ELF-1 (cell line): ENCODE measurements around the gene IER3.
"Not testable (repeated sequence)": the region's sequence is repeated elsewhere in the genome, so short reads cannot be mapped to it uniquely, and the experiment has no call there.

Experiments used
- DNase-seq: peaks from one replicate; pipeline ENCODE4 v3.0.0-alpha.2; 2016; ENCODE audit warnings: low read depth, low spot score

IER3 gene

GRCh38 chr6:30723843-30724741, 20.3 kb downstream of the IER3 start:
- not testable (repeated sequence) for DNase-seq

DNA sequence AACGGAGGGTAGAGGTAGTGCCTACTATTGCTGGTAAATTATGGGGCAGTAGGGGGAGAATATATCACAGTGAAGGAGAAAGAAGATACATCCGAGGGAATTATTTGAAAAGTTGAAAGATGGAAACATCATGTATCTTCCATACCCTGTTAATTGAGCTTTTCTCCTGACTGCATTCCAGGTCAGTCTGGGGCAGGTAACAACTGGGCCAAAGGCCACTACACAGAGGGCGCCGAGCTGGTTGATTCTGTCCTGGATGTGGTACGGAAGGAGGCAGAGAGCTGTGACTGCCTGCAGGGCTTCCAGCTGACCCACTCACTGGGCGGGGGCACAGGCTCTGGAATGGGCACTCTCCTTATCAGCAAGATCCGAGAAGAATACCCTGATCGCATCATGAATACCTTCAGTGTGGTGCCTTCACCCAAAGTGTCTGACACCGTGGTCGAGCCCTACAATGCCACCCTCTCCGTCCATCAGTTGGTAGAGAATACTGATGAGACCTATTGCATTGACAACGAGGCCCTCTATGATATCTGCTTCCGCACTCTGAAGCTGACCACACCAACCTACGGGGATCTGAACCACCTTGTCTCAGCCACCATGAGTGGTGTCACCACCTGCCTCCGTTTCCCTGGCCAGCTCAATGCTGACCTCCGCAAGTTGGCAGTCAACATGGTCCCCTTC, 21.0 kb downstream of the IER3 start:
- not testable (repeated sequence) for DNase-seq

GRCh38 chr6:30722280-30723112, 21.9 kb downstream of the IER3 start:
- DNase-seq, result peak; percentile 93

DNA sequence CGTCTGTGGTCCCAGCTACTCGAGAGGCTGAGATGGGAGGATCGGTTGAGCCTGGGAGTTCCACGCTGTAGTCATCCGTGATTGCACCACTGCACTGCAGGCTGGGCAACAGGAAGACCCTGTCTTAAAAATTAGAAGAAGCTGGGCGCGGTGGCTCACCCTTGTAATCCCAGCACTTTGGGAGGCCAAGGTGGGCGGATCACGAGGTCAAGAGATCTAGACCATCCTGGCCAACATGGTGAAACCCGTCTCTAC, 22.4 kb downstream of the IER3 start:
- not testable (repeated sequence) for DNase-seq

DNA sequence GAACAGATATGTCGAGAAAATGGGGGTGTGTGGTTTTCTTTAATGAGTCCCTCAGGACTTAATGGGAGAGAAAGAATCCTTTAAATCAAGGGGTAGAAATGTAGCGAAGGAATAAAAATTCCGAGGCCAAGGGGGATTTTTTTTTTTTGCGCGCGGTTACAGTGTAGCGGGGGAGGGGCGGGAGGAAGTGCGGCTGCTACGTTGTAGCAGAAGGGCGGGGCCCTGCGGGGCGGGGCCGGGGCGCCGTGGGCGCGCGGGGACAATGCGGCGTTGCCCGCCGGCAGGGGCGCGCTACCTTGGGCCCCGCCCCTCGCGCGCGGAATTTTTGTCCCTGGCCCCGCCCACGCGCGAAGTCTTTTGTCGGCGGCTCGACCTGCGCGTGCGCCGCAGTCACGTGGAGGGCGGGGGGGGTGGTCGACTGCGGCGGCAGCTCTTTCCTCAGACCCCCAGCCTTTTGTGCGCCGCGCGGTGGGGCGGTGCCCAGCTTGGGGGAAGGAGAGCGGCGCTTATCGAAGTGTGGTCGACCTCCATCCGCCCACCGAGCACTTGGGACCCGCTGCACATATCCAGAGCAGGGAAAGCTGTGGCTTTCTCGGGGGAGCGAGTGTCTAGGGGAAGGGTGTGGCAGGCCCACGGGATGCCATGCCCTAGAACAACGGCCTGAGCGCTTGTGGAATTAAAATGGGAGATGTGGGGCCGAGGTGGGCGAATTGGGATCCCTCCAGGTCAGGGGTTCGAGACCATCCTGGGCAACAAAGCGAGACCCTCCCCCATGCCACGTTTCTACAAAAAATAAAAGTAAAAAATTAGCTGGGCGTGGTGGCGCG, 22.9 kb downstream of the IER3 start:
- peak; percentile 85 for DNase-seq

DNA sequence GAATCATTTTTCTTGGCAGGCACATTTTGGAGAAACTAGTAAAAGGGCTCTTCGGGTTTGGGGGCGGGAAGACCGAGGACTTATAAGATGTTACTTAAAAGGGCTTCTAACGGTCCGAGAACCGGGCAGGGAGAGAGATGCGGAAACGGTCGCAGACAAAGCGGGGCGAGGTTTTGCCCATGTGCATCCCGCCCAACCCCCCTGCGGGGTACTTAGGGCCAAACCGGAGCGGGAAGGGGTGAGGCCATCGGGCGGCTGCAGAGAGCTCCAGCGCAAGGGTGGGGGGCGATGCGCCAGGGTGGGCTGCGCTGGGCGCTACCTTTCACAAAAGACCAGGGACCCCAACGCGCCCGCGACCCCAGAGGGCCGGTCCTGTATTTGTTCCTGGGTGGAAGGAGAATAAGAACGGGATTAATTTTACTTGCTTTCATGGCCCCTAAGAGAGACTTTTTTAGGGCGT, 23.6 kb downstream of the IER3 start:
- peak; percentile 76 for DNase-seq

- peak; percentile 98 for DNase-seq
Measured at GRCh38 chr6:30719791-30720737, 24.3 kb downstream of the IER3 start, which contains the start of gene TUBB. Gene TUBB (plus strand): TSS chr6:30720352. CDS start chr6:30720507, 155 bp downstream.

GRCh38 chr6:30719356-30719755, 25.0 kb downstream of the IER3 start:
- peak; percentile 47 for DNase-seq

GRCh38 chr6:30717845-30718720, 26.3 kb downstream of the IER3 start:
- not testable (repeated sequence) for DNase-seq

GRCh38 chr6:30717129-30717844, 27.1 kb downstream of the IER3 start, which contains the start of gene MDC1:
Gene MDC1 (minus strand): TSS chr6:30717281. CDS start chr6:30715175, 2,106 bp downstream.
- peak; percentile 100 for DNase-seq

DNA sequence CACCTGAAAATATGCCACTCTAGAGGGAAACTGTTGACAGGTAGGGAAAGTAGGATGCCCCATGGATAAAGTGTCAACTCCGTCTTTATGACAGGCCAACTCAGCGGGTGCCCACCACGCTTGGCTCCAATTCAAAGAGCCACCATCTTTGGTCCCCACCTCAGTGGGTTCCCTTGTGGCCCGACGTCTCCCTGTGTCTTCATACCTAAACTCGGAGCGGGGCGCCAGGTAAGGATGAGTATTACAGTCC, 27.5 kb downstream of the IER3 start:
- no peak for DNase-seq

DNA sequence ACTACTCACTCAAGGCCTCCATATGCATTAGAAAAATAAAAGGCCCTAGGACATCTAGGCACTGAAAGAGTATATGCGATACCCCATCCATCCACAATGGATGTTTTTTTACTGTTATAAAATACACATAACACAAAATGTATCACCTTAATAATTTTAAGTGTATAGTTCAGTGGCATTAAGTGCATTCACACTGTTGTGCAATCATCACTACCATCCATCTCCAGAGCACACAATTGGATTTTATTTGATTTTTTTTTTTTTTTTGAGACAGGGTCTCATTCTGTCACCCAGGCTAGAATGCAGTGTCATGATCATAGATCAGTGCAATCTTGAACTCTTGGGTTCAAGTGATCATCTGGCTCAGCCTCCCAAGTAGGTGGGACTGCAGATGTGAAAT, 30.1 kb downstream of the IER3 start:
- DNase-seq, result no peak

- DNase-seq, result no peak
Measured at GRCh38 chr6:30712441-30712945, 31.9 kb downstream of the IER3 start.

DNA sequence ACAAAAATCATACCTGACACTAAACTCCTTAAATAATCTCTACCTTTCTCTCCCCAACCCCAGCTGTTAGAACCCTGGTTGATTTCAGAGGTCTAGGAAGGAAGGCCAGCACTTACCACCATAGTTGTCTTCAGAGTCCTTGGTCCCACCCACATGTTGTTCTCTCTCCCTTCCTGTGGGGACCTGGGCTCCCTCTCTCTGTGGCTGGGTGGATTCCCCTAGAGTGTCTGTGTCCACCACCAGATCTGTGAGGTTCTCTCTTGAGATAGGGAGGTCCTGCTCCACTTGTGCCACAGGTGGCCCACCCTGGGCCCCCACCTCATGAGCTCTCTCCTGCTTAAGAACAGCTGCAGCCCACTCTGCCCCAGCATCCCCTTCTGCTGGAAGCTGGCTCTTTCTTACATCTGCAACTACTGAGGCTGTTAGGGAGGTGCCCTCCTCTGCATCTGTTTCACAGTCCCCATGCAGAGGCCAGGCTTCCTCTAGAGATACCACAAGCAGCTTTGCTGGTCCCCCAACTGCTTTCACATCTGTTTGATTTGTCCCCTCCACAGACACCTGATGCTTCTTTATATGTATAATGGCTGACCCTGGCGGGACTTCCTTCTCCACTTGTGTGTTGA, 32.5 kb downstream of the IER3 start:
- no peak for DNase-seq

GRCh38 chr6:30709101-30709868, 35.1 kb downstream of the IER3 start:
- DNase-seq, result no peak

GRCh38 chr6:30707281-30707850, 37.0 kb downstream of the IER3 start:
- no peak for DNase-seq

GRCh38 chr6:30705620-30706019, 38.7 kb downstream of the IER3 start:
- DNase-seq, result no peak
